Ishikawa (cell line): ENCODE measurements around the gene F10.

Source experiments
- CEBPB ChIP-seq: IDR thresholded peaks from 2 replicates; pipeline ENCODE4 v1.6.1; 2012
- CREB1 ChIP-seq: IDR thresholded peaks from 2 replicates; pipeline ENCODE4 v1.6.1; 2012; ENCODE audit warnings: low read depth
- EGR1 ChIP-seq: IDR thresholded peaks from 2 replicates; pipeline ENCODE4 v1.6.1; 2012
- EP300 ChIP-seq: IDR thresholded peaks from 2 replicates; pipeline ENCODE4 v1.6.1; 2012; ENCODE audit warnings: borderline replicate concordance
- FOXM1 ChIP-seq: IDR thresholded peaks from 2 replicates; pipeline ENCODE4 v1.6.1; 2012; ENCODE audit warnings: low read depth, borderline replicate concordance
- NFIC ChIP-seq: IDR thresholded peaks from 2 replicates; pipeline ENCODE4 v1.6.1; 2012
- RAD21 ChIP-seq: IDR thresholded peaks from 2 replicates; pipeline ENCODE4 v1.6.1; 2012; ENCODE audit warnings: low read depth
- TAF1 ChIP-seq: IDR thresholded peaks from 2 replicates; pipeline ENCODE4 v1.6.1; 2012; ENCODE audit warnings: low read depth, mild to moderate bottlenecking
- TCF12 ChIP-seq: IDR thresholded peaks from 2 replicates; pipeline ENCODE4 v1.6.1; 2012; ENCODE audit warnings: low read depth
- TEAD4 ChIP-seq: IDR thresholded peaks from 2 replicates; pipeline ENCODE4 v1.6.1; 2012
- YY1 ChIP-seq: IDR thresholded peaks from 2 replicates; pipeline ENCODE4 v1.6.1; 2012; ENCODE audit warnings: low read depth
- ZBTB7A ChIP-seq: IDR thresholded peaks from 2 replicates; pipeline ENCODE4 v1.6.1; 2012; ENCODE audit warnings: low read depth
- TF ChIP-seq, protein P1 (sequence below): IDR thresholded peaks from 2 replicates; pipeline ENCODE4 v1.6.1; 2012
- TF ChIP-seq, protein P2 (sequence below): IDR thresholded peaks from 2 replicates; pipeline ENCODE4 v1.6.1; 2012
- TF ChIP-seq, protein P3 (sequence below): IDR thresholded peaks from 2 replicates; pipeline ENCODE4 v1.6.1; 2012; ENCODE audit warnings: low read depth, mild to moderate bottlenecking

The F10 gene

DNA sequence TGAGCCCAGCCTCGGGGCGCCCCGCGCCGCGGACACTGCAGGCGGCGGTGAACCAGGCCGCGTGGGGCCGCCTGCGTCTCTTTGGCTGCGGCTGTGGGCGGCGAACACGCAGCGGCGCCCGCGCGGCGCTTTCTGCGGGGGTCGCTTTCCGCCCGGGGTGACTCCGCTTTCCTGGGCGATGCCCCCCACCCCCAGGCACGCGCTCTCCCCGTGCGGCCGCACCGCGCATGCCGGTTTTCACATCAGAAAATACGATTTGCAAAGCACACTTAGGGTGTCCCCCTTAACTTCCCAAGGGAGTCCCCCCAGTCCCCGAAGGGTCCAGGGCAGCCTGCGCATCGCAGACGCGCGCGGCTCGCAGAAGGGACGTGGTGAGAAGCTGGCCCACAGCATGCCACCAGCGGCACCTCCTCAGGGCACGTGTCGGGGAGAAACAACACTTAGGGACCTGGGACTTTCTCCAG, 11.7 kb upstream of the F10 start:
- TF ChIP-seq TEAD4, result no peak
- no peak for TF ChIP-seq CREB1
- no peak for TF ChIP-seq CEBPB
- no peak for TF ChIP-seq EGR1
- TF ChIP-seq, protein P1, sequence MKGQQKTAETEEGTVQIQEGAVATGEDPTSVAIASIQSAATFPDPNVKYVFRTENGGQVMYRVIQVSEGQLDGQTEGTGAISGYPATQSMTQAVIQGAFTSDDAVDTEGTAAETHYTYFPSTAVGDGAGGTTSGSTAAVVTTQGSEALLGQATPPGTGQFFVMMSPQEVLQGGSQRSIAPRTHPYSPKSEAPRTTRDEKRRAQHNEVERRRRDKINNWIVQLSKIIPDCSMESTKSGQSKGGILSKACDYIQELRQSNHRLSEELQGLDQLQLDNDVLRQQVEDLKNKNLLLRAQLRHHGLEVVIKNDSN, result no peak
- no peak for TF ChIP-seq TCF12
- no peak for TF ChIP-seq RAD21

DNA sequence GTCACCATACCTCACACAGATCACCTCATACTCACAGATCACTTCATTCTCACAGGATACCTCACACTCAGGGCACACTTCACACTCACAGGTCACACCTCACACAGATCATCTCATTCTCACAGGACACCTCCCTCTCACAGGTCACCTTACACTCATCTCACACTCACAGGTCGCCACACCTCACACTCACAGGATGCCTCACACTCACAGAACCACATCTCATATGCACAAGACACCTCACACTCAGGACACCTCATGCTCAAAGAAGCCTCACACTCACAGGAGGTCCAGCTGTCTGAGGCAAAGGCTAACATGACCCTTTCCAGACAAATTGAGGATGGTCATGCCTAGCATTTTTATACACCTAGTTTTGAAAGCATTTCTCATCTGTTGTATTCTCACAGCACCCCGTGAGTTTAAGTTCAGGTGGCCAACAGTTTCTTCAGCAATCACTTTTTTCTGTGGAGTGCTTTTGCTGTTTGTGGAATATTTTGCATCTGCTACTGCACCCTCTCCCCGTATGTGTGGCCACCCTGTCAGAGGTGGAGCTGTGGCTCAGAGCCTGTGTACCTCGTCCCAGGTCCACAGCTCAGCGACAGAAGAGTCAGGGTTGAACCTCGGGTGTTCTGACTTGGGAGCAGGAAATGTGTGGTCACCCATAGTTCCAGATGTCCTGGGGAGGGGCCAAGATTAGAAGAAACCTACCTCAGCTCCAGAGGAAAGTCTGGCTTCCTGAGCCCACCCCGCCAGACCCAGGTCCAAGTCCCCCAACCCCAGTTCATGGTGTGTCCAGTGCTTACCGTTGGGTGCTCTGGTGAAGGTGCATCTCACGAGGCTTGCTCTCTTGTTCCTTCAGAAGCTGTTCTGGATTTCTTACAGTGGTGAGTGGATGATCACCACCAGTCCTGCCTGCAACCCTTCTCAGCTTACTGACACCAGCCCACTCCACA, 9.4 kb upstream of the F10 start:
- no peak for TF ChIP-seq TEAD4
- no peak for TF ChIP-seq CREB1
- no peak for TF ChIP-seq EGR1
- TF ChIP-seq RAD21, result no peak
- TF ChIP-seq TAF1, result no peak
- TF ChIP-seq FOXM1, result no peak
- TF ChIP-seq CEBPB, result no peak
- TF ChIP-seq, protein P1, result no peak
- TF ChIP-seq, protein P2, sequence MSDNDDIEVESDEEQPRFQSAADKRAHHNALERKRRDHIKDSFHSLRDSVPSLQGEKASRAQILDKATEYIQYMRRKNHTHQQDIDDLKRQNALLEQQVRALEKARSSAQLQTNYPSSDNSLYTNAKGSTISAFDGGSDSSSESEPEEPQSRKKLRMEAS, result no peak
- TF ChIP-seq ZBTB7A, result no peak
- TF ChIP-seq TCF12, result no peak
- TF ChIP-seq, protein P3, sequence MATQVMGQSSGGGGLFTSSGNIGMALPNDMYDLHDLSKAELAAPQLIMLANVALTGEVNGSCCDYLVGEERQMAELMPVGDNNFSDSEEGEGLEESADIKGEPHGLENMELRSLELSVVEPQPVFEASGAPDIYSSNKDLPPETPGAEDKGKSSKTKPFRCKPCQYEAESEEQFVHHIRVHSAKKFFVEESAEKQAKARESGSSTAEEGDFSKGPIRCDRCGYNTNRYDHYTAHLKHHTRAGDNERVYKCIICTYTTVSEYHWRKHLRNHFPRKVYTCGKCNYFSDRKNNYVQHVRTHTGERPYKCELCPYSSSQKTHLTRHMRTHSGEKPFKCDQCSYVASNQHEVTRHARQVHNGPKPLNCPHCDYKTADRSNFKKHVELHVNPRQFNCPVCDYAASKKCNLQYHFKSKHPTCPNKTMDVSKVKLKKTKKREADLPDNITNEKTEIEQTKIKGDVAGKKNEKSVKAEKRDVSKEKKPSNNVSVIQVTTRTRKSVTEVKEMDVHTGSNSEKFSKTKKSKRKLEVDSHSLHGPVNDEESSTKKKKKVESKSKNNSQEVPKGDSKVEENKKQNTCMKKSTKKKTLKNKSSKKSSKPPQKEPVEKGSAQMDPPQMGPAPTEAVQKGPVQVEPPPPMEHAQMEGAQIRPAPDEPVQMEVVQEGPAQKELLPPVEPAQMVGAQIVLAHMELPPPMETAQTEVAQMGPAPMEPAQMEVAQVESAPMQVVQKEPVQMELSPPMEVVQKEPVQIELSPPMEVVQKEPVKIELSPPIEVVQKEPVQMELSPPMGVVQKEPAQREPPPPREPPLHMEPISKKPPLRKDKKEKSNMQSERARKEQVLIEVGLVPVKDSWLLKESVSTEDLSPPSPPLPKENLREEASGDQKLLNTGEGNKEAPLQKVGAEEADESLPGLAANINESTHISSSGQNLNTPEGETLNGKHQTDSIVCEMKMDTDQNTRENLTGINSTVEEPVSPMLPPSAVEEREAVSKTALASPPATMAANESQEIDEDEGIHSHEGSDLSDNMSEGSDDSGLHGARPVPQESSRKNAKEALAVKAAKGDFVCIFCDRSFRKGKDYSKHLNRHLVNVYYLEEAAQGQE, result no peak
- no peak for TF ChIP-seq NFIC
- TF ChIP-seq EP300, result no peak
- no peak for TF ChIP-seq YY1

DNA sequence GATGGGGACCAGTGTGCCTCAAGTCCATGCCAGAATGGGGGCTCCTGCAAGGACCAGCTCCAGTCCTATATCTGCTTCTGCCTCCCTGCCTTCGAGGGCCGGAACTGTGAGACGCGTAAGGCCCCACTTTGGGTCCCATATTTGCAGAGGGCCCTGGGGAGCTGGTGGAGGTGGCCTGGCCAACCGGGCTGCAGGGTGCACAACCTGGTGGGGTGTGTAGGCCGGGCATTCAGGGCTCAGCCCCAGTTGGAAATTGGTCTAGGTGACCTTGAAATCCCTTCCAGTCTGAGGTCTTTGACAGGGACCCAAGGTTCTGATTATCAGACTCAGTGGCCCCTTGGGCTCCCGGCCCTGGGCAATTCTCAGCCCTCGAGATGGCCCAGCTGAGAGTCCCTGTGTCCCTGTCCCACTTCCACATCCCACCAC, 8.7 kb upstream of the F10 start:
- TF ChIP-seq TAF1 (no peak), EP300 (no peak), NFIC (no peak), CEBPB (no peak)

DNA sequence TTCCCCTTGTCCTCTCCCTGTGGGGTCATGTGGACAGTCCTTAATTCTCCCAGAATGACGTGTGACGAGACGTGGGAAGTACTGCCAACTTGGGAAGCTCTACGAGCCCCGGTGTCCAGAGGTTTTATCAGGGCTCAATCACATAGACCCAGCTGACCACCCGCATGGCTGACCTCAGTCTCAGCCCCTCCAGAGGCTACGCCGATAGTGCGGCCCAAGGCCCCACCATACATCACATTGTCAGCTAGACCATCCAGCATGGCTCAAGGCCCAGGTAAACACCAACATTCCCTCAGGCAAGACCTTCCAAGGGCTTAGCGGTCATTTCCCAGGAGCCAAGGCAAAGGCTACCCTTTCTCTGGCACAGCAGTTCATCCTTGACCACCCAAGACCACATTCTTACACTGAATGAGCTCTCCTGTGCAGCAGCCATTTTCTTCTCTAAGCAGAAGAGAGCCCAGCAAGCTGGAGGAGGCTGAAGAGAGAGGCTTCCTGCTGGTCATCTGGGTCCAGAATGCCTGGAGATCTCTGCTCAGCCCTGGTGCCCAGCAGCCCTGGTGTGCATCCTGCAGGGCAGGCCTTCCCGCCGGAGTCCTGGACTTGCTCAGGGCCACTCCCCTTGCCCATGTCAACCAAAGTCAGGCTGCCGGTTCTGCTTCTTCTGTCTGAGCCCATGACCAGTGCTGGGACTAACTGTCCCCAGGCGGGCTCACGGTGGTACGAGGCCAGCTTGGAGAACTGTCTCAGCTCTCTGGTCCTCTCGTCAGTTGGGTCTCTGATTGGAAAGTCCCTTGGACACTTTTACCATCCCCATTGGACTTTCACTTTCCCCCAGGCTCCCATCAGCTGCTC, 7.9 kb upstream of the F10 start:
- no peak for TF ChIP-seq FOXM1
- TF ChIP-seq EGR1, result no peak
- TF ChIP-seq, protein P3, result no peak
- TF ChIP-seq ZBTB7A, result no peak
- no peak for TF ChIP-seq CEBPB

DNA sequence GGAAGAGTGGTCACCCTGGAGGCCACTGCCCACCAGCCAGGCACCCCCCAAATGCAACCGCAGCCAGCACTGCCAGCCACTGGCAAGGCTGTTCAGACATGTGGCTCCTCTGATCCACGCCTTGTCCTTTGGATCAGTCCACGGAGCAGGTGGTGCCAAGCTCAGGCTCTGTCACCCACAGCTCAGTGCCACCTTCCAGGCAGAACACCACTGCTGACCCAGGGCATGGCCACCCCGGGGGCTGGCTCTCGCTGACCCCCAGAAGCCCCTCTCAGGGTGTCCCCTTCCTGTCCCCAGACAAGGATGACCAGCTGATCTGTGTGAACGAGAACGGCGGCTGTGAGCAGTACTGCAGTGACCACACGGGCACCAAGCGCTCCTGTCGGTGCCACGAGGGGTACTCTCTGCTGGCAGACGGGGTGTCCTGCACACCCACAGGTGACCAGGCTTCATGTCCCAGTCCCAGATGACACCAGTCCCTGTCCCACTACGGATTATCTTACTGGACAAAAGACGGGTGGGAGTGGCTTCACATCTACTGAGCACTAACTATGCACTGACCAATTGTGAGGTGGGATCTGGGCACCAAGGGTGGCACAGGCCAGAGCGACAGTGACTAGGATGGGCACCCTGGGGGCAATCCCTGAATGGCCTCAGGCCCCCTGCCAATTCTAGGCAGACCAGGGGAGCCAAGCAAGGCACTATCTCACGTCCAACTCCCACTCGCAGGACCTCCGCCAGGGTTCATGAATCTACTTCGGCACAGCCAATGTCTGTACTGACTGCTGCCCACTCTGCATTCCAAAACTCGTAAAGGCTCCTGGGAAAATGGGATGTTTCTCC, 7.0 kb upstream of the F10 start:
- no peak for TF ChIP-seq FOXM1
- TF ChIP-seq TCF12, result no peak
- TF ChIP-seq NFIC, result no peak
- no peak for TF ChIP-seq EP300
- no peak for TF ChIP-seq RAD21
- no peak for TF ChIP-seq ZBTB7A
- TF ChIP-seq, protein P3, result no peak
- TF ChIP-seq YY1, result no peak
- TF ChIP-seq, protein P2, result no peak
- no peak for TF ChIP-seq EGR1
- TF ChIP-seq TAF1, result no peak
- TF ChIP-seq, protein P1, result no peak
- TF ChIP-seq CEBPB, result no peak
- no peak for TF ChIP-seq CREB1
- TF ChIP-seq TEAD4, result no peak
